GM19023 (cell line): ENCODE measurements around the gene TMLHE.
"Not testable (repeated sequence)": the region's sequence is repeated elsewhere in the genome, so short reads cannot be mapped to it uniquely, and the experiment has no call there.

Experiments used
- ATAC-seq: cut with Tn5 transposase; IDR thresholded peaks from one replicate; pipeline ENCODE4 v1.9.1; 2021; ENCODE audit warnings: mild to moderate bottlenecking, moderate library complexity; ENCODE audit not compliant: unreplicated experiment

TMLHE gene

DNA sequence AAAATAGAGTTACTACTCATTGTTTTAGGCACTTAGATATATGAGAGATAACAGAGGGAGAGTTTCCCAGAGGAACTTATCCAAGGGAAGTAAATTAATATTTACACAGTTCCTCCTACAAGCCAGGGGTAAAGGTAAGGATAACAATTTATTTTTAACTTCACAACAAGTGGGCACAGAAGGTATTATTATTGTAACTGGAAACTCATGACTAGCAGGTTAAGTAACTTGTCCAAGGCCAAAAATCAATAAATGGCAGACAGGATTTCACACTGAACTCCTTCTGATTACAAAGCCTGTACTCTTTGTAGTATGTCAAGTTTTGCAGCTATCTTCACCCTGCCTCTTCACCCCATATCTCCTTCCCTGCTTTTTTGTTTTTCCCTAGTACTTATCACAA, 107.5 kb downstream of the TMLHE start:
- no peak for ATAC-seq

- ATAC-seq = not testable (repeated sequence)
Observed at GRCh38 chrX:155495134-155495533, 117.6 kb downstream of the TMLHE start.

- not testable (repeated sequence) for ATAC-seq
Observed at GRCh38 chrX:155491421-155491820, 121.3 kb downstream of the TMLHE start.

GRCh38 chrX:155477136-155477535, 135.6 kb downstream of the TMLHE start:
- not testable (repeated sequence) for ATAC-seq

- ATAC-seq = peak; percentile 71
Observed at GRCh38 chrX:155466269-155466938, 146.3 kb downstream of the TMLHE start.

GRCh38 chrX:155460501-155460900, 152.3 kb downstream of the TMLHE start:
- ATAC-seq = not testable (repeated sequence)

GRCh38 chrX:155458471-155458870, 154.3 kb downstream of the TMLHE start, which contains the start of gene F8A3:
Gene F8A3 (minus strand): TSS chrX:155458620. CDS start chrX:155458600, 20 bp downstream.
- ATAC-seq = peak; percentile 76

DNA sequence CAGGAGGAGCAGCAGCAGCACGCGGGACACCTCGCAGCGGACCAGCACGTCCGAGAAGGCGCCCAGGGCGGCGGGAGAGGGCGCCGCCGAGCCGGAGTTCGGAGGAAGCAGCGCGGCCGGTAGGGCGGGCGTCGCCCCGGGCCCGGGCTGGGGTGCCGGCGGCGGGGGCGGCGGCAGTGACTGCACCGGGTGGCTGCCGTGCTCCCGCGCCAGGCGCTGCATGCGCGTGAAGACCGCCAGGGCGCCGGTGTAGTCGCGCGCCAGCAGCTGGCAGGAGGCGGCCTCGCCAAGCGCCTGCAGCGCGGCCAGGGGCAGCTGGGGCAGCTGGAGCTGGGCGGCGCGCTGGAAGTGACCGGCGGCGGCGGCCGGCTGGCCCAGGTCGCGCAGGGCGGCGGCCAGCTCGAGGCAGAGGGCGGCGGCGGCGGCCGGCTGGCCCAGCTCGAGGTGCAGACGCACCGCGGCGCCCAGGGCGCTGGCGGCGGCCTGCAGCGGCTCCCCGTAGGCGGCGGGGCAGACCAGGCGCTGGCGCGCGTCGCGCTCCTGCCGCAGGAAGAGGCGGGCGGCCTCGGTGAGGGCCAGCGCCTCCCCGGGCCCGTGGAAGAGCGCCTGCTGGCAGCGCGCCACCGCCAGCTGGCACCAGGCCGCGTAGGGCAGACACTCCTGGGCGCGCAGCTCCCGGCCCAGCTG, 154.8 kb downstream of the TMLHE start:
- ATAC-seq = peak; percentile 53

DNA sequence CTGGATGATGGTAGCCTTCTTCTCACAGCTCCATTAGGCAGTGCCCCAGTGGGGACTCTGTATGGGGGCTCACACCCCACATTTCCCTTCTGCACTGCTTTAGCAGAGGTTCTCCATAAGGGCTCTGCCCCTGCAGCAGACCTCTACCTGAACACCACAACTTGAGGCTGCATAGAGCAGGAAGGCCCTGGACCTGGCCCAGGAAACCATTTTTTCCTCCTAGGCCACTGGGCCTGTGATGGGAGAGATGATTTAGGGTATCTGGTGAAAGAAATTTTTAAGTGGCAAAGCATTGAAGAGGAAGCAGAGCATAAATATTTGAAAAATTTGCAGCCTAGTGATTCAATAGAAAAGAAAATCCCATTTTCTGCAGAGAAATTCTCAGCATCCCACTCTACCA, 171.7 kb downstream of the TMLHE start:
- ATAC-seq = no peak
